ENCODE measurements around the gene C20orf96.

GRCh38 chr20:325045-325888 lies 34.7 kb upstream of the C20orf96 start, which contains the start of gene SOX12:
- TF ChIP-seq L3MBTL2 (conservative IDR thresholded peaks at IDR 0.05) (no peak), FOXA1 (IDR thresholded peaks at IDR 0.05) (no peak), TARDBP (IDR thresholded peaks at IDR 0.05) (no peak)
